ENCODE measurements around the gene PSTPIP2.

The PSTPIP2 gene

DNA sequence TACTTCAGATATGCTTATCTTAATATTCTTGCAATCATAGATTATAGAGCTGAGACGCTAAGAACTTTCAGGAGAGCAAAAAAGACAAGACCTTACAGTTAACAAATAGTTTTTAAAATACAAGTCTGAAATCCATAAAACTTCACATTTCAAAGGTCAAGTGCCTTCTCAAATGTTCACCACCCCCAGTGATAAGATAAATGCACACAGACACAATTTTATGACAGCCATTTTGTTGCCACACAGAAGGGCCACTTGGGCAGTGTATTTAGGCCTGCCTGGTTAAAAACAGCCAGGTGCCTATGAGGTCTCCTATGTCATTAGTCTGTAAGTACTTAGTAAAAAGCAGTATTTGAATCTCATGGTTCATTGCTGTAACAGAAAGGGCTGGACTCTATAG lies 8.1 kb upstream of the PSTPIP2 start:
- no peak overlapping the region for H3K4me3 ChIP-seq (ENCODE audit: low read length)
- DNase-seq (ENCODE audit: low read depth), result no peak
- TF ChIP-seq, protein P1, sequence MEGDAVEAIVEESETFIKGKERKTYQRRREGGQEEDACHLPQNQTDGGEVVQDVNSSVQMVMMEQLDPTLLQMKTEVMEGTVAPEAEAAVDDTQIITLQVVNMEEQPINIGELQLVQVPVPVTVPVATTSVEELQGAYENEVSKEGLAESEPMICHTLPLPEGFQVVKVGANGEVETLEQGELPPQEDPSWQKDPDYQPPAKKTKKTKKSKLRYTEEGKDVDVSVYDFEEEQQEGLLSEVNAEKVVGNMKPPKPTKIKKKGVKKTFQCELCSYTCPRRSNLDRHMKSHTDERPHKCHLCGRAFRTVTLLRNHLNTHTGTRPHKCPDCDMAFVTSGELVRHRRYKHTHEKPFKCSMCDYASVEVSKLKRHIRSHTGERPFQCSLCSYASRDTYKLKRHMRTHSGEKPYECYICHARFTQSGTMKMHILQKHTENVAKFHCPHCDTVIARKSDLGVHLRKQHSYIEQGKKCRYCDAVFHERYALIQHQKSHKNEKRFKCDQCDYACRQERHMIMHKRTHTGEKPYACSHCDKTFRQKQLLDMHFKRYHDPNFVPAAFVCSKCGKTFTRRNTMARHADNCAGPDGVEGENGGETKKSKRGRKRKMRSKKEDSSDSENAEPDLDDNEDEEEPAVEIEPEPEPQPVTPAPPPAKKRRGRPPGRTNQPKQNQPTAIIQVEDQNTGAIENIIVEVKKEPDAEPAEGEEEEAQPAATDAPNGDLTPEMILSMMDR (conservative IDR thresholded peaks at IDR 0.05; ENCODE audit: low read length), result no peak

DNA sequence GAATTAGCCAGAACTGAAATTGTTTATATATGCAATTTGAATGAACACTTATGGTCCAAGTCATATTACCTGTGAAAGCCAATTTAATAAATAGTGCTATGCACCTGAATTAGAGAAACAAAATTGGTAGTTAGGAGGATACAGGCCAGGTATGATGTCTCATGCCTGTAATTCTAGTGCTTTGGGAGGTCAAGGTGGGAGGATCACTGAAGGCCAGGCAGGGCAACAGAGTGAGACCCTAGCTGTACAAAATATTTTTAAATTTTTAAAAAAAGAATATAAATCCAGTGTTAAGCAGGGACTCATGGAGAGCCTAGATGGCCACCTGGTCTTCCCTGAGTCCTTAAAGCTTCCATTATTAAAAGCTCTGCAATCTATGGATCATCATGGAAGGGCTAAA lies 7.3 kb upstream of the PSTPIP2 start:
- no peak for DNase-seq (ENCODE audit: low read depth)
- H3K4me3 ChIP-seq (ENCODE audit: low read length), result no peak overlapping the region
- TF ChIP-seq, protein P1 (conservative IDR thresholded peaks at IDR 0.05; ENCODE audit: low read length), result no peak

DNA sequence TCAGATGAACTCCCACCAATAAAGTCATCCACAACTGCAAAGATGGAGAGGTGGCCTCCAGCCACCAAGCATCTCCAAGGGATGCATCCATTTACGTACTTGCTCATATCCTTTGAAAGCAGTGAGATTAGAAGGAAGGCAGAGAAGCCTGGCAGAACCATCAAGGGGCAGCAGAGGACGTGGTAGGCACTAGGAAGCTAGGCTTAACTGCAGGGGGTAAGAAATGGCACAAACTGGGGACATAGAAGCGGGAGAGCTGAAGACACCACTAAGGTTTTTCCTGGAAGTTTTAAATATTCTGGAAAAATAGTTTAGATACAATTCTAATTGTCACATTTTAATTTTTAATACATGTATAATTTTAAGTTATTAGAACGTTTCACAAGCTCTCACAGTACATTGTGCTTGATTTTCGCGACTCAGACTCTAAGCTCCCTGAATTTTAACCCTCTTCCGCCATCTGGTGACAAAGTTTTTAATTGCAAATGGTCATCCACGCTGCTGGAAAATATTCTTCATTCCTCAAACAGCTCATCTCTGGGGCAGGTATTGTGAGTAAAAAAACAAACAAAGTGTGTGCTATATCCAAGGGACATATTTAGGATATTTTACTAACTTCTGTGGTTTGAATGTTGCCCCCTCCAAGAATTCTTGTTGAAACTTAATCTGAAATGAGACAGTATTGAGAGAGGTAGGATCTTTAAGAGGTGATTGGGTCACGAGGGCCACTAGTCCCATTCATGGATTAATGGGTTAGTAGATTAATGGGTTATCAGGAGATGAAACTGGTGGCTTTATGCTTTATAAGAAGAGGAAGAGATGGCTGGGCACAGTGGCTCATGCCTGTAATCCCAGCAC lies 1.6 kb upstream of the PSTPIP2 start:
- TF ChIP-seq, protein P1 (conservative IDR thresholded peaks at IDR 0.05; ENCODE audit: low read length), result peak; percentile 76
- DNase-seq (ENCODE audit: low read depth), result peak; percentile 57

DNA sequence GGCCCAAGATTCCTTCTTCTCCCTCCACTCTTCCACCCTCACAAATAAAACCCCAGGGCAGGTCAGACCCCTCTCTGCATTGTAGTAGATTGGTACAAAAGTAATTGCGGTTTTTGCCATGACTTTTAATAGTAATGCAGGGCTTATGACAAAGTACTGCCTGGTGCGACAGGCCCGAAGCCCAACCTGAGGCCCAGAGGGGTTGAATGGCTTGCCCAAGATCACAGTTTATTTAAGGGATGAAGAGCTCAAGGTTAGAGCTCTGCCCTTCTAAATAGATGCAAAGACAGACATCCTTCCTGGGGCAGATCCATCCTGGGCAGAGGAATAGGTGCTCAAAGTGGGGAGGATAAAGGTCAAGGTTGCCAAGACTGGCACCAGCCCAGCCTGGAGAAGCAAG lies 899 bp upstream of the PSTPIP2 start:
- H3K4me3 ChIP-seq (ENCODE audit: low read length), result no peak overlapping the region; the same call in 1 of the 2 replicates
- DNase-seq (ENCODE audit: low read depth), result no peak

More for the DNA sequence above, 1.6 kb upstream of the PSTPIP2 start:
- H3K4me3 ChIP-seq (ENCODE audit: low read length), result no peak overlapping the region

DNA sequence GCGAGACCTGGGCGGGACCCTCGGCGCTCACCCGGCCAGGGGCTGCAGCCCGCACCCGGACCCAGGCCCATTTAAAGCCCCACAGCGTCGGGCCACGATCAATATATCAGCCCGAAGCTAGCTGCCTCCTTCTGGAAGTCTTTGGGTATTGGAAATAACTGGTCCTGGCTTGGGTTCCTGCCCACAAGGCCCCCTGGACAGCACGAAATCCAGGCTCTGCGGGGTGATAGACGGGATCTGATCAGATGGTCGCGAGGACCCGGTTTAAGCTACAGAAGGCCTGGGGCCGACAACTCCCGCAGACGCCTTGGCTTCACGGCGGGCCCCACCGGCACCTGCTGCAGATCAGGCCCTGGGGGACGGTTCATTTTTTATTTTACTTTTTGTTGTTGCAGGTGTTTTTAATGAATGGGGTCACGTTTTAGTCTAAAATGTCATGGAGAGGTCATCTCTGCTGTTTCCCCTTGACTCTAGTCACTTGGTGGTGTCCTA lies 362 bp upstream of the PSTPIP2 start:
- DNase-seq (ENCODE audit: low read depth), result no peak
- TF ChIP-seq, protein P1 (conservative IDR thresholded peaks at IDR 0.05; ENCODE audit: low read length), result no peak
- peak overlapping the region; percentile 73 for H3K4me3 ChIP-seq (ENCODE audit: low read length)

More for the DNA sequence above, 899 bp upstream of the PSTPIP2 start:
- TF ChIP-seq, protein P1 (conservative IDR thresholded peaks at IDR 0.05; ENCODE audit: low read length), result no peak

DNA sequence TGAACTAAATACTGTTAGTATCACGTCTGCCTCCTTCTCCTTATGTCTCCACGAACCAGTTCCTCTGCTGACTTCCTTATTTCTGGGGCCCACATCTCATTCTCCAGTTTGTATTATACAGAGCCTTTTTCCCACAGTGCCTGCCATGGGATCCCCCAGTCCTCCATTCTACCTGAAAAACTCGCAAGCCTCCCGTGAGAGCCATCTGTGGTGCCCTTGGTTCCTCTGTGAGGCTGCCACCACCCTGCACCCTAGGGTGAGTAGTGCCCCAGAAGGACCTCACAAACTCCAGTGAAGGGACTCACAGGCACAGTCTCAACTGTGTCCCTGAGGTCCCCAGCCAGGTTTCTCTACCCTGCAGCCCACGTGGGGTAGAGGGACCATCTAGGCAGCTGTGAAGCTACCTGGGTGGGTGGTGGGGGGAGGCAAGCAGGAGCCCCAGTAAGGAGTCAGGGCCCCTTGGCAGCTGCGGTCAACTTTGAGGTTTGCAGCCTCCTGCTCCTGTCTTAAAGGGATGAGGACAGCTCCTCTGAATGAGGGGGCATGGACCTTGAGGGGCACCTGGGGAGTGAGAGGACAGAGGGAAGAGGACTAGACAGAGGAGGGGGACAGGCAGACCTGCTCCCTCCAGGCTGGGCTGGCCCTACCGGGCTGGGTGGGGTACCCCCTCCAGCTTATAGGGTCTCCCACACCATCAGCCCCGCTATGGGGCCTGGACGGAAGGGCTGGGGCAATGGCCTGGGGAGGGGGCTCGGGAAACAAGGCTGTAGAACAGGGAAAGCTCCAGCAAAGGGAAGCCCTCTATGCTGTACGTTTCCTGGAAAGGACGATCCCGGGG lies 1.0 kb downstream of the PSTPIP2 start:
- TF ChIP-seq, protein P1 (conservative IDR thresholded peaks at IDR 0.05; ENCODE audit: low read length), result no peak
- DNase-seq (ENCODE audit: low read depth), result no peak
- peak overlapping the region; percentile 73 for H3K4me3 ChIP-seq (ENCODE audit: low read length)

All from AG10803 (cell line).